ENCODE data around the gene RAB3GAP2.

DNA sequence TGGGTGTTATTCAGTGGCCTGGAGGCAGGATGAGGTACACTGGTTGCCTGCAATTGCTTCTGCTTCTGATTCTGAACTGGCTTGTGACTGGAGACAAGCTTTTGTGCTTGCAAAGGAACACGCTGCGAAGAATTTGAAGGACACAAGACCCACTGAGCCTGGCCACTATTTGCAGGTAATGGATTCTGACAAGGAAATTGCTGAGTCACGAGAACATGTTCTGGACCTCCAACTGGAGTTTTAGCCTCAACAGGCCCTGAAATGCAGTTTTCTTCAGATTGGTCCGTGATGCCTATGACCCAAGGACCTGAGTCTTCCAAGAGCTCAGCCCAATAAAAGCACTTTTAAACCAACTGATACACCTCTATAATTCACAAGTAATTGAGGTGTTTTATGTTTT, 4.6 kb downstream of the RAB3GAP2 start:
- TF ChIP-seq, protein P1, sequence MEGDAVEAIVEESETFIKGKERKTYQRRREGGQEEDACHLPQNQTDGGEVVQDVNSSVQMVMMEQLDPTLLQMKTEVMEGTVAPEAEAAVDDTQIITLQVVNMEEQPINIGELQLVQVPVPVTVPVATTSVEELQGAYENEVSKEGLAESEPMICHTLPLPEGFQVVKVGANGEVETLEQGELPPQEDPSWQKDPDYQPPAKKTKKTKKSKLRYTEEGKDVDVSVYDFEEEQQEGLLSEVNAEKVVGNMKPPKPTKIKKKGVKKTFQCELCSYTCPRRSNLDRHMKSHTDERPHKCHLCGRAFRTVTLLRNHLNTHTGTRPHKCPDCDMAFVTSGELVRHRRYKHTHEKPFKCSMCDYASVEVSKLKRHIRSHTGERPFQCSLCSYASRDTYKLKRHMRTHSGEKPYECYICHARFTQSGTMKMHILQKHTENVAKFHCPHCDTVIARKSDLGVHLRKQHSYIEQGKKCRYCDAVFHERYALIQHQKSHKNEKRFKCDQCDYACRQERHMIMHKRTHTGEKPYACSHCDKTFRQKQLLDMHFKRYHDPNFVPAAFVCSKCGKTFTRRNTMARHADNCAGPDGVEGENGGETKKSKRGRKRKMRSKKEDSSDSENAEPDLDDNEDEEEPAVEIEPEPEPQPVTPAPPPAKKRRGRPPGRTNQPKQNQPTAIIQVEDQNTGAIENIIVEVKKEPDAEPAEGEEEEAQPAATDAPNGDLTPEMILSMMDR (IDR thresholded peaks at IDR 0.05) = no peak
- TF ChIP-seq POLR2A (IDR thresholded peaks at IDR 0.05) = no peak

All from esophagus squamous epithelium (tissue), 4 donors.